ENCODE data around the gene KCNQ1. TPM values are rescaled to one million over a fixed set of nuclear protein-coding genes. Genes with fewer than 3 reads are reported as not detected.

KCNQ1 gene
- total RNA-seq, 1 experiment from 2014 or later, result 10.7 TPM

DNA sequence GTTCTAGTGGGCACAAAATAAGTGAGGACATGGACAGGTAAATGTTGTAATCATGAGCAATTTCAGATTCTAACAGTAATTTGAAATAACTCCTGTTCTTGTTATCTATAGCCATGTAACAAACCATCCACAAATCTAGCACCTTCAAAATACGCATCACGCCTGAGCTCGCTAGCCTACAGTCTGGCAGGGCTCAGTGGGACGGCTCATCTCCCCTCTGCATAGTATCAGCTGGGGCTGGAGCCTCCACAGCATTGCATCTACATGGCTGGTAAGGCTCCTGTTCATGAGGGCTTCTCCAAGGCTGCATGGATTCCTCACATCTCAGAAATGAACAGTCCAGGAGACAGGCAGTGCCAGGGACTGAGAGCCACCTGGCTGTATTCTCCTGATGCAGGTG lies 112.6 kb downstream of the KCNQ1 start:
- BruUV-seq (replicated peaks), result no TSS peak
- DNase-seq (ENCODE audit: low read depth, low spot score), result no peak
- intact Hi-C loops (cut with micrococcal nuclease), result no loop called here
- no peaks in the 10 kb centered on the region for H3K79me2 ChIP-seq (ENCODE audit: insufficient read depth, low read length)
- no peak overlapping the region for H2AFZ ChIP-seq (ENCODE audit: low read depth, low read length, poor library complexity, severe bottlenecking)
- H3K4me2 ChIP-seq (ENCODE audit: low read length), result no peak overlapping the region
- H3K9ac ChIP-seq (ENCODE audit: low read length), result no peak overlapping the region
- ChIA-PET POLR2A (no interaction called here), RAD21 (ENCODE audit: low non-redundant PET in 1 of 2, low total read pairs in 2 of 2, uncharacterized antibody in 2 of 2, unreplicated experiment in 2 of 2) (no interaction called here), CTCF (no interaction called here)
- H3K27me3 ChIP-seq (ENCODE audit: insufficient read depth, low read length), result no peaks in the 10 kb centered on the region
- H3K4me3 ChIP-seq (replicated peaks in 1 of 2; ENCODE audit: low read depth in 1 of 2, low read length in 2 of 2), result no peak overlapping the region
- H4K20me1 ChIP-seq (ENCODE audit: insufficient read depth), result no peaks in the 10 kb centered on the region
- H3K9me2 ChIP-seq (ENCODE audit: insufficient read depth), result no peaks in the 10 kb centered on the region
- TF ChIP-seq SP1 (IDR thresholded peaks at IDR 0.05; ENCODE audit: low read depth) (no peak), ATF3 (IDR thresholded peaks at IDR 0.05) (no peak), CBX3 (IDR thresholded peaks at IDR 0.05; ENCODE audit: low read depth) (no peak), ZNF274 (IDR thresholded peaks at IDR 0.05; ENCODE audit: low read depth, low read length) (no peak), RAD21 (IDR thresholded peaks at IDR 0.05; ENCODE audit: low read depth) (no peak), CEBPB (IDR thresholded peaks at IDR 0.05; ENCODE audit: low read depth) (no peak), SRF (IDR thresholded peaks at IDR 0.05; ENCODE audit: low read depth) (no peak), FOSL1 (IDR thresholded peaks at IDR 0.05; ENCODE audit: low read depth) (no peak), ELF1 (IDR thresholded peaks at IDR 0.05; ENCODE audit: borderline replicate concordance, low read depth) (no peak), EZH2 (IDR thresholded peaks at IDR 0.05) (no peak), EZH2phosphoT487 (IDR thresholded peaks at IDR 0.05; ENCODE audit: borderline replicate concordance) (no peak), EGR1 (IDR thresholded peaks at IDR 0.05; ENCODE audit: low read depth) (no peak), SIN3A (IDR thresholded peaks at IDR 0.05; ENCODE audit: low read depth) (no peak), POLR2AphosphoS5 (IDR thresholded peaks at IDR 0.05; ENCODE audit: low read depth, low read length) (no peak)
- TF ChIP-seq, protein P1, sequence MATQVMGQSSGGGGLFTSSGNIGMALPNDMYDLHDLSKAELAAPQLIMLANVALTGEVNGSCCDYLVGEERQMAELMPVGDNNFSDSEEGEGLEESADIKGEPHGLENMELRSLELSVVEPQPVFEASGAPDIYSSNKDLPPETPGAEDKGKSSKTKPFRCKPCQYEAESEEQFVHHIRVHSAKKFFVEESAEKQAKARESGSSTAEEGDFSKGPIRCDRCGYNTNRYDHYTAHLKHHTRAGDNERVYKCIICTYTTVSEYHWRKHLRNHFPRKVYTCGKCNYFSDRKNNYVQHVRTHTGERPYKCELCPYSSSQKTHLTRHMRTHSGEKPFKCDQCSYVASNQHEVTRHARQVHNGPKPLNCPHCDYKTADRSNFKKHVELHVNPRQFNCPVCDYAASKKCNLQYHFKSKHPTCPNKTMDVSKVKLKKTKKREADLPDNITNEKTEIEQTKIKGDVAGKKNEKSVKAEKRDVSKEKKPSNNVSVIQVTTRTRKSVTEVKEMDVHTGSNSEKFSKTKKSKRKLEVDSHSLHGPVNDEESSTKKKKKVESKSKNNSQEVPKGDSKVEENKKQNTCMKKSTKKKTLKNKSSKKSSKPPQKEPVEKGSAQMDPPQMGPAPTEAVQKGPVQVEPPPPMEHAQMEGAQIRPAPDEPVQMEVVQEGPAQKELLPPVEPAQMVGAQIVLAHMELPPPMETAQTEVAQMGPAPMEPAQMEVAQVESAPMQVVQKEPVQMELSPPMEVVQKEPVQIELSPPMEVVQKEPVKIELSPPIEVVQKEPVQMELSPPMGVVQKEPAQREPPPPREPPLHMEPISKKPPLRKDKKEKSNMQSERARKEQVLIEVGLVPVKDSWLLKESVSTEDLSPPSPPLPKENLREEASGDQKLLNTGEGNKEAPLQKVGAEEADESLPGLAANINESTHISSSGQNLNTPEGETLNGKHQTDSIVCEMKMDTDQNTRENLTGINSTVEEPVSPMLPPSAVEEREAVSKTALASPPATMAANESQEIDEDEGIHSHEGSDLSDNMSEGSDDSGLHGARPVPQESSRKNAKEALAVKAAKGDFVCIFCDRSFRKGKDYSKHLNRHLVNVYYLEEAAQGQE (IDR thresholded peaks at IDR 0.05; ENCODE audit: low read depth), result no peak
- TF ChIP-seq, protein P2, sequence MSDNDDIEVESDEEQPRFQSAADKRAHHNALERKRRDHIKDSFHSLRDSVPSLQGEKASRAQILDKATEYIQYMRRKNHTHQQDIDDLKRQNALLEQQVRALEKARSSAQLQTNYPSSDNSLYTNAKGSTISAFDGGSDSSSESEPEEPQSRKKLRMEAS (IDR thresholded peaks at IDR 0.05), result no peak
- TF ChIP-seq, protein P3, sequence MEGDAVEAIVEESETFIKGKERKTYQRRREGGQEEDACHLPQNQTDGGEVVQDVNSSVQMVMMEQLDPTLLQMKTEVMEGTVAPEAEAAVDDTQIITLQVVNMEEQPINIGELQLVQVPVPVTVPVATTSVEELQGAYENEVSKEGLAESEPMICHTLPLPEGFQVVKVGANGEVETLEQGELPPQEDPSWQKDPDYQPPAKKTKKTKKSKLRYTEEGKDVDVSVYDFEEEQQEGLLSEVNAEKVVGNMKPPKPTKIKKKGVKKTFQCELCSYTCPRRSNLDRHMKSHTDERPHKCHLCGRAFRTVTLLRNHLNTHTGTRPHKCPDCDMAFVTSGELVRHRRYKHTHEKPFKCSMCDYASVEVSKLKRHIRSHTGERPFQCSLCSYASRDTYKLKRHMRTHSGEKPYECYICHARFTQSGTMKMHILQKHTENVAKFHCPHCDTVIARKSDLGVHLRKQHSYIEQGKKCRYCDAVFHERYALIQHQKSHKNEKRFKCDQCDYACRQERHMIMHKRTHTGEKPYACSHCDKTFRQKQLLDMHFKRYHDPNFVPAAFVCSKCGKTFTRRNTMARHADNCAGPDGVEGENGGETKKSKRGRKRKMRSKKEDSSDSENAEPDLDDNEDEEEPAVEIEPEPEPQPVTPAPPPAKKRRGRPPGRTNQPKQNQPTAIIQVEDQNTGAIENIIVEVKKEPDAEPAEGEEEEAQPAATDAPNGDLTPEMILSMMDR (IDR thresholded peaks at IDR 0.05 in 2 of 3, conservative IDR thresholded peaks at IDR 0.05 in 1 of 3; ENCODE audit: borderline replicate concordance in 1 of 3, insufficient read depth in 1 of 3, low read depth in 2 of 3, low read length in 2 of 3), result no peak
- ATAC-seq, result no peak
- no peaks in the 10 kb centered on the region for H3K36me3 ChIP-seq (ENCODE audit: control insufficient read depth in 1 of 2, insufficient read depth in 2 of 2, low read length in 2 of 2)
- no peaks in the 10 kb centered on the region for H3K4me1 ChIP-seq (ENCODE audit: control insufficient read depth in 1 of 2, insufficient read depth in 2 of 2, low read length in 2 of 2)
- H3K9me3 ChIP-seq (ENCODE audit: control insufficient read depth in 1 of 2, insufficient read depth in 1 of 2, low read depth in 1 of 2, low read length in 2 of 2), result no peaks in the 10 kb centered on the region
- no peak overlapping the region for H3K27ac ChIP-seq (ENCODE audit: low read depth, low read length)
